MCF 10A (cell line): ENCODE data around the gene RNF220. TPM values are rescaled to one million over a fixed set of nuclear protein-coding genes. Genes with fewer than 3 reads are reported as not detected.

ENCODE experiments used
- BruUV-seq: library from RNA; stranded (reverse); fragments of 400-500 nt; replicated peaks from 2 replicates; lab custom pipeline; 2021; lab: Mats Ljungman, UMichigan
- CTCF ChIA-PET: fragments of 300-600 bp; sonication (Branson Sonifier 250); formaldehyde crosslinking; extraction: SDS; loops from one replicate; lab custom pipeline; 2021; ENCODE audit warnings: antibody characterized with exemption, inconsistent platforms; lab: Yijun Ruan, JAX
- POLR2A ChIA-PET: fragments of 300-600, 350-650 bp; sonication (Branson Sonifier 250); formaldehyde crosslinking; extraction: SDS; loops from one replicate; lab custom pipeline; 2020; ENCODE audit warnings: antibody characterized with exemption, inconsistent platforms; lab: Yijun Ruan, JAX
- DNase-seq: peaks from one replicate; pipeline ENCODE4 v3.0.0-alpha.2; 2018; ENCODE audit not compliant: unreplicated experiment
- H3K27ac Mint-ChIP-seq: one replicate; pipeline ENCODE4 v1.8.0; 2022; ENCODE audit warnings: mild to moderate bottlenecking, low read depth, mixed read lengths; ENCODE audit not compliant: unreplicated experiment
- H3K27me3 Mint-ChIP-seq: one replicate; pipeline ENCODE4 v1.8.0; 2022; ENCODE audit warnings: mixed read lengths; ENCODE audit not compliant: insufficient read depth, unreplicated experiment
- H3K36me3 Mint-ChIP-seq: one replicate; pipeline ENCODE4 v1.8.0; 2022; ENCODE audit warnings: mild to moderate bottlenecking, moderate library complexity, mixed read lengths; ENCODE audit not compliant: insufficient read depth, unreplicated experiment
- H3K4me1 Mint-ChIP-seq: one replicate; pipeline ENCODE4 v1.8.0; 2022; ENCODE audit warnings: mixed read lengths; ENCODE audit not compliant: insufficient read depth, unreplicated experiment
- H3K4me3 Mint-ChIP-seq: one replicate; pipeline ENCODE4 v1.8.0; 2022; ENCODE audit warnings: mild to moderate bottlenecking, moderate library complexity, mixed read lengths; ENCODE audit not compliant: unreplicated experiment
- H3K9me3 Mint-ChIP-seq: one replicate; pipeline ENCODE4 v1.8.0; 2022; ENCODE audit warnings: mixed read lengths; ENCODE audit not compliant: unreplicated experiment
- CTCF ChIP-seq: fragments of 200-600 bp; IDR thresholded peaks from one replicate; pipeline ENCODE4 v1.8.0; 2022; ENCODE audit warnings: antibody characterized with exemption, mild to moderate bottlenecking; ENCODE audit not compliant: unreplicated experiment
- intact Hi-C: fragments of 100-400 bp; cut with micrococcal nuclease; formaldehyde crosslinking; loops from 2 replicates; pipeline ENCODE4 v1.14.1; 2022
- total RNA-seq: library from RNA; stranded (reverse); gene quantifications from 2 replicates; pipeline ENCODE4 v1.2.3, GENCODE V29; 2022

The RNF220 gene
- total RNA-seq, 1 experiment from 2014 or later: 67.1 TPM

- POLR2A ChIA-PET: no interaction called here
- H3K4me3 Mint-ChIP-seq: no peak overlapping the region
- no peaks in the 10 kb centered on the region for H3K9me3 Mint-ChIP-seq
- no peaks in the 10 kb centered on the region for H3K27me3 Mint-ChIP-seq
- no peaks in the 10 kb centered on the region for H3K4me1 Mint-ChIP-seq
- CTCF ChIA-PET: interaction anchor here (1.2 kb wide), 1 partner anchor 27 kb away, joined by 4 read pairs; no protein-coding TSS in a partner anchor
- peaks cover 6% of the 10 kb centered on the region for H3K36me3 Mint-ChIP-seq
- H3K27ac Mint-ChIP-seq: no peak overlapping the region
- BruUV-seq: no TSS peak
- no peak for DNase-seq
- no peak for TF ChIP-seq CTCF
- intact Hi-C loops: no loop called here
These were observed 216.8 kb downstream of the RNF220 start for GRCh38 chr1:44621841-44622286.

- CTCF ChIA-PET: interaction anchor here (0.6 to 1.8 kb wide), 2 partner anchors 28 to 244 kb away, joined by 3 to 4 read pairs; no protein-coding TSS in a partner anchor
These were observed 219.3 kb downstream of the RNF220 start for GRCh38 chr1:44624268-44624901.

DNA sequence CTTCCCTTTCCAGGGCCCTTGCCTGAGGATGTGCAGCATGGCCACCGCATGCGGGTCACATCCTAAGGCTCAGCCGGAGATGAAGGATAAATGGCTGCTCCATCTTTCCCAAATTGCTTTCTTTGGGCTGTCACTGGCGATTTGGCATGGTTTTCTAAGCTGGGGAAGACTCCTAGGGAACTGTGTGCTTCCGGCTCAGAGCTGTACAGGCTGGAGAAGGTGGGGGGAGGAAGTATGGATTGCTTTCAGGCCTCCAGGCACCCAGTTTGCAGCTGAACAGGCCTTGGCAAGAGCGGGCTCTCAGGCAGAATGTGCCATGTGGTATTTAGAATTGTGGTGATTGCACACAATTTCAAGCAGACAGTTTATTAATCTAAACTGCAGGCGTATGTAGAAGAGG is 220.3 kb downstream of the RNF220 start:
- no peak overlapping the region for H3K4me3 Mint-ChIP-seq
- H3K36me3 Mint-ChIP-seq: no peaks in the 10 kb centered on the region
- BruUV-seq: no TSS peak
- ChIA-PET CTCF (interaction anchor here (0.5 to 1.8 kb wide), 4 partner anchors 8 to 31 kb away, joined by 3 to 4 read pairs (median 4); no protein-coding TSS in a partner anchor), POLR2A (no interaction called here)
- no peak for DNase-seq
- no peaks in the 10 kb centered on the region for H3K27me3 Mint-ChIP-seq
- no peaks in the 10 kb centered on the region for H3K4me1 Mint-ChIP-seq
- no peaks in the 10 kb centered on the region for H3K9me3 Mint-ChIP-seq
- TF ChIP-seq CTCF: no peak
- intact Hi-C loops: no loop called here
- no peak overlapping the region for H3K27ac Mint-ChIP-seq

More at GRCh38 chr1:44624268-44624901, 219.3 kb downstream of the RNF220 start:
- no peak for DNase-seq
- Mint-ChIP-seq H3K36me3 (no peaks in the 10 kb centered on the region), H3K27ac (no peak overlapping the region), H3K9me3 (no peaks in the 10 kb centered on the region), H3K4me3 (no peak overlapping the region), H3K27me3 (no peaks in the 10 kb centered on the region), H3K4me1 (no peaks in the 10 kb centered on the region)
- no peak for TF ChIP-seq CTCF
- no TSS peak for BruUV-seq
- intact Hi-C loops: no loop called here
- POLR2A ChIA-PET: interaction anchor here (0.9 kb wide), 1 partner anchor 10 kb away, joined by 3 read pairs; no protein-coding TSS in a partner anchor

DNA sequence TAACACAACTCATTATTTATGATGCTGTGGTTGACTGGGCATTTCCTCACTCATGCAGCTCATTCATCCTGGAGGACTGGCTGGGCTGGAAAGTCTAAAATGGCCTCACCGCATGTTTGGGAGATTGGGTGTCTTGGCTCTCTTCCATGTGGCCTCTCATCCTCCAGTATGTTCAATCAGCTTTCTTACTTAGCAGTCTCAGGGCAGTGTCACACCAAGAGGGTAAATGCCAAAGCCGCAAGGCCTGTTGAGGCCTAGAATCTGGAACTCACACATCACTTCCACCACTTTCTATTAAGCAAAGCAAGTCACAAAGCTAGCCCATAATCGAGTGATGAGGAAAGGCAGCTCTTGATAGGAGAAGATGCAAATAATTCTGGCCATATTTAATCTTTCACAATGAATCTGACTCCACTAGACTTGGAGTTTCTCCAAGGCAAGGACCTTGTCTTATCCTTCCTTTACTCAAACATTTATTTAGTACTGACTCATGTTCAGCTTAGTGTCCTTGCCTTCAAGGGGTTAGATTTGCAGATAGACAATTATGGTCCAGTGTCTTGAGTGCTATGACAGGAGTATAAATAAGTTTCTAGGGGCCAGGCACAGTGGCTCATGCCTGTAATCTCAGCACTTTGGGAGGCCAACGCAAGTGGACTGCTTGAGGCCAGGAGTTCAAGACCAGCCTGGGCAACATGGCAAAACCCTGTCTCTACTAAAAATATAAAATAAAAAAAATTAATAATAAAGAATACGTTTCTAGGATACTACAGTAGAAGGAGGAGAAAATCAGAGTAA is 224.1 kb downstream of the RNF220 start:
- POLR2A ChIA-PET: no interaction called here
- CTCF ChIA-PET: interaction anchor here (0.6 to 4.0 kb wide), 6 partner anchors 12 to 410 kb away, joined by 3 to 33 read pairs (median 4); no protein-coding TSS in a partner anchor
- Mint-ChIP-seq H3K4me3 (no peak overlapping the region), H3K9me3 (no peaks in the 10 kb centered on the region), H3K36me3 (peaks cover 12% of the 10 kb centered on the region), H3K27ac (no peak overlapping the region), H3K4me1 (peaks cover 19% of the 10 kb centered on the region), H3K27me3 (no peaks in the 10 kb centered on the region)
- DNase-seq: no peak
- BruUV-seq: no TSS peak
- intact Hi-C loops: no loop called here
- TF ChIP-seq CTCF: no peak
